H1 (cell line): ENCODE results near the gene MSI2.

Source experiments
- BRCA1 ChIP-seq: IDR thresholded peaks from 2 replicates; pipeline ENCODE4 v1.6.1; 2012; ENCODE audit warnings: low read depth, low read length, improper control_type of control experiment
- CEBPB ChIP-seq: IDR thresholded peaks from 2 replicates; pipeline ENCODE4 v1.6.1; 2012; ENCODE audit warnings: low read depth, low read length
- EZH2 ChIP-seq: fragments of 200-600 bp; sonication (generic); IDR thresholded peaks from 2 replicates; pipeline ENCODE4 v1.7.1; 2012; ENCODE audit warnings: low read depth, mild to moderate bottlenecking, moderate library complexity, low read length, inconsistent platforms; ENCODE audit not compliant: severe bottlenecking
- GTF2F1 ChIP-seq: IDR thresholded peaks from 2 replicates; pipeline ENCODE4 v1.6.1; 2012; ENCODE audit warnings: low read depth, low read length, improper control_type of control experiment, borderline replicate concordance
- JUN ChIP-seq: IDR thresholded peaks from 2 replicates; pipeline ENCODE4 v1.6.1; 2011; ENCODE audit warnings: low read depth, mild to moderate bottlenecking, improper control_type of control experiment, low read length
- PHF8 ChIP-seq: fragments of 200-600 bp; sonication (generic); conservative IDR thresholded peaks from 2 replicates; pipeline ENCODE4 v1.7.1; 2012; ENCODE audit warnings: low read depth, mild to moderate bottlenecking, inconsistent platforms, low read length, moderate library complexity
- POLR2A ChIP-seq, 2 experiments: IDR thresholded peaks; 1 replicate in 1 of 2; 2 replicates in 1 of 2; pipeline ENCODE4 v1.6.1; 2011; ENCODE audit warnings: low read depth in 2 of 2, low read length in 2 of 2, mild to moderate bottlenecking in 2 of 2; ENCODE audit errors: control extremely low read depth in 1 of 2
- RXRA ChIP-seq: IDR thresholded peaks from 2 replicates; pipeline ENCODE4 v1.6.1; 2011; ENCODE audit warnings: low read depth, mild to moderate bottlenecking, low read length, moderate library complexity; ENCODE audit not compliant: insufficient read depth
- SIX5 ChIP-seq: IDR thresholded peaks from 2 replicates; pipeline ENCODE4 v1.6.1; 2011; ENCODE audit warnings: mild to moderate bottlenecking, low read depth, low read length
- TBP ChIP-seq: IDR thresholded peaks from 2 replicates; pipeline ENCODE4 v1.6.1; 2011; ENCODE audit warnings: low read depth, low read length, improper control_type of control experiment
- TF ChIP-seq, protein P1 (sequence below), 3 experiments: IDR thresholded peaks; 1 replicate in 2 of 3; 2 replicates in 1 of 3; pipeline versions ENCODE4 v1.5.1 to v1.6.1; 2011; ENCODE audit warnings: low read length in 3 of 3, mild to moderate bottlenecking in 3 of 3, inconsistent platforms in 2 of 3, low read depth in 1 of 3, moderate library complexity in 1 of 3; ENCODE audit not compliant: insufficient read depth in 1 of 3; ENCODE audit errors: control extremely low read depth in 1 of 3

DNA sequence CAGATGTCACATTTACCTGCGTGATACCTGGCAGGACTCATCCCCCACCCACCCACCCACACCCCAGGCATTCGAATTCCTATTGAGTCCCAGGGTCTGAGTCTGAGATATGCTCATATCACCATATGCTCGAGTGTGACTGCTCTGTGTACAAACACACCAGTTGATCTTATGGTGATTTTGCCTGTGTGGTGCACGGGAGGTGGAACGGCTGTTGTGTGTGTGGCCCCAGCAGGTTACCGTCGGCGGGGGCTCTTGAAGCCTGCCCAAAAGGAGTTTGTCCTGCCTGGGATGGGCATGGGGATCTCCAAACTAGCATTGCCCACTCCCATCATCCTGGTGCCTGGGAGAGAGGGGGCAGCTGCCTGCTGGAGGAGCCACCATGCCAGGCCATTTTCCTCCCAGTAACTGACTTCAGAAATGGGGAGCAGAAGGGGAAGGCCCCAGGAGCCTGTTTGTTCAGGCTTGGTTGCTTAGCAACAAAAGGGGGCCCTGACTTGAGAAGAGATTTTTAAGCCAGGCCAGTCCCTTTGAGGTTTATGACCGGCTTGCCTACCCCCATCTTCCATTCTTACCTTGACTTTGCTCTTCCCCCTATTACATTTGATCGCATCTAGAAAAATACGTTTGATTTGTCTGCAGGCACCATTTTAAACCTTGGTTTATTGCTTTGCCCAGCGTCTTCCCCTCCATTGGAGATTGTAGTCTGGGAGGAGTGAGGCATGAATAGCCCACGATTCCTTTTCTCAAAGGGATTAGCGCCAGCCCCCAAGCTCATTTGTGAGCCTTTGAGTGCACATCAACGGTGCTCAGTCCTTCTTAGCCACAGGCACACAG, 271.1 kb downstream of the MSI2 start:
- no peak for TF ChIP-seq CEBPB
- TF ChIP-seq, protein P1, sequence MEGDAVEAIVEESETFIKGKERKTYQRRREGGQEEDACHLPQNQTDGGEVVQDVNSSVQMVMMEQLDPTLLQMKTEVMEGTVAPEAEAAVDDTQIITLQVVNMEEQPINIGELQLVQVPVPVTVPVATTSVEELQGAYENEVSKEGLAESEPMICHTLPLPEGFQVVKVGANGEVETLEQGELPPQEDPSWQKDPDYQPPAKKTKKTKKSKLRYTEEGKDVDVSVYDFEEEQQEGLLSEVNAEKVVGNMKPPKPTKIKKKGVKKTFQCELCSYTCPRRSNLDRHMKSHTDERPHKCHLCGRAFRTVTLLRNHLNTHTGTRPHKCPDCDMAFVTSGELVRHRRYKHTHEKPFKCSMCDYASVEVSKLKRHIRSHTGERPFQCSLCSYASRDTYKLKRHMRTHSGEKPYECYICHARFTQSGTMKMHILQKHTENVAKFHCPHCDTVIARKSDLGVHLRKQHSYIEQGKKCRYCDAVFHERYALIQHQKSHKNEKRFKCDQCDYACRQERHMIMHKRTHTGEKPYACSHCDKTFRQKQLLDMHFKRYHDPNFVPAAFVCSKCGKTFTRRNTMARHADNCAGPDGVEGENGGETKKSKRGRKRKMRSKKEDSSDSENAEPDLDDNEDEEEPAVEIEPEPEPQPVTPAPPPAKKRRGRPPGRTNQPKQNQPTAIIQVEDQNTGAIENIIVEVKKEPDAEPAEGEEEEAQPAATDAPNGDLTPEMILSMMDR (IDR thresholded peaks at IDR 0.05; ENCODE audit: control extremely low read depth in 1 of 3, insufficient read depth in 1 of 3, low read depth in 1 of 3, low read length in 3 of 3), result no peak
- TF ChIP-seq BRCA1, result no peak
- no peak for TF ChIP-seq POLR2A (IDR thresholded peaks at IDR 0.05; ENCODE audit: control extremely low read depth in 1 of 2, low read depth in 2 of 2, low read length in 2 of 2)
- no peak for TF ChIP-seq EZH2
- no peak for TF ChIP-seq PHF8
- TF ChIP-seq JUN, result no peak
- TF ChIP-seq GTF2F1, result no peak
- no peak for TF ChIP-seq RXRA
- no peak for TF ChIP-seq TBP
- no peak for TF ChIP-seq SIX5
